NCI-H2196 treated with DMSO at 0.1 percent for 48 hours (cell line): ENCODE measurements around the gene GUSB.
"Not testable (repeated sequence)": the region's sequence is repeated elsewhere in the genome, so short reads cannot be mapped to it uniquely, and the experiment has no call there.

Experiments used
- DNase-seq: peaks from one replicate; lab custom pipeline; 2025; ENCODE audit not compliant: unreplicated experiment; lab: John Stamatoyannopoulos, UW

GUSB gene

DNA sequence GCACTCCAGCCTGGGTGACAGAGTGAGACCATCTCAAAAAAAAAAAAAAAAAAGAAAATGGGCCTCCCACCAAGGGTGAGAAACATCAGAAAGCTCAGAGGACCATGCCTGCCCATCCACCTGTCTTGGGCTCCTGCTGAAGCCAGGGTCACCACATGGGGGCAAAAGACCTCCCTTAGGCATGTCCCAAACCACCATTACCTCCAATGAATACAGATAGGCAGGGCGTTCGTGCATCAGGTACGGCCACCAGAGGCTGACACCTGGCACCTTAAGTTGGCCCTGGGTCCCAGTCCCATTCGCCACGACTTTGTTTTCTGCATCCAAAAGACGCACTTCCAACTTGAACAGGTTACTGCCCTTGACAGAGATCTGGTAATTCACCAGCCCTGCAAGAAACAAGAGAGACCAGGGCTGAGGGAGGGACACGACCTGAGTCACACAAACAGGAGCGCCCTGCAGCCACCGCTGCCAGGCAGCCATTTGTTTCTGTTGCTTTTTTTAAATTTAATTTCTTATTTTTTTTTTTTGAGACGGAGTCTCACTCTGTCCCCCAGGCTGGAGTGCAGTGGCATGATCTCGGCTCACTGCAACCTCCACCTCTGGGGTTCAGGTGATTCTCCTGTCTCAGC, 6.1 kb downstream of the GUSB start:
- DNase-seq: no peak

DNA sequence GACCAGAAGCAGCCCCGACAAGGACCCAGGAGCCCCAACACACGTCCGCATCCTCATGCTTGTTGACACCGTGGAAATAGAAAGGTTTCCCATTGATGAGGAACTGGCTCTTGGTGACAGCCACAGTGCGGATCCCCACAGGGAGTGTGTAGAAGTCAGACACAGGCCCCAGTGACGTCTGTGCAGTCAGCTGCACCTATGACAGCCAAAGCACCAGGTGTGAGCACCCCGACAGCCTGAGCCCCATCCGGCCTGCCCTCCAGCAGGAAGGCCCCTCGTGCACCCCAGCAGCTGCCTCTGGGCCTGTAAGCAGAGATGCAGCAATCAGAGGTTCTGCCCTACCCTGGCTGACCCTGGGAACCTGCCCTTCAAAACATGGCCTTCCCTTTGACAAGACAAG, 7.1 kb downstream of the GUSB start:
- no peak for DNase-seq

DNA sequence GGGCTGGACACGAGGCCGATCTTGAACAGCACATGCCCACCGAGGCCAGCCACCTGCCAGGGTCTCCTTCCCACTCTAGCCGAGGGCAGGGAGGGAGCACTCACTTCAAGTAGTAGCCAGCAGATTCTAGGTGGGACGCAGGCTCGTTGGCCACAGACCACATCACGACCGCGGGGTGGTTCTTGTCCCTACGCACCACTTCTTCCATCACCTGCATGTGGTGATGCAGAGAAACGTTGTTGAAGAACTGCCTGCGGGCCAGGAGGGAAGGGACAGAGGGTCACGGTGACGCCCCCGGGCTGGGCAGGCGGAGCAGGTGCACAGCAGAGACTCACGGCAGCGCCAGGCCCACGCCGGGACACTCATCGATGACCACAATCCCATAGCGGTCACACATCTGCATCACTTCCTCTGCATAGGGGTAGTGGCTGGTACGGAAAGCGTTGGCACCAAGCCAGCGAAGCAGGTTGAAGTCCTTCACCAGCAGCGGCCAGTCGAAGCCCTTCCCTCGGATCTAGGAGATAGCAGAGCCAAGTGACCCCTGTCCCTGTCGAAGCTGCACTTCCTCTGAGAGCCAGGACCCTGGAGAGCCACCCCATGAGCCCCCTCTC, 7.7 kb downstream of the GUSB start:
- DNase-seq: no peak

DNA sequence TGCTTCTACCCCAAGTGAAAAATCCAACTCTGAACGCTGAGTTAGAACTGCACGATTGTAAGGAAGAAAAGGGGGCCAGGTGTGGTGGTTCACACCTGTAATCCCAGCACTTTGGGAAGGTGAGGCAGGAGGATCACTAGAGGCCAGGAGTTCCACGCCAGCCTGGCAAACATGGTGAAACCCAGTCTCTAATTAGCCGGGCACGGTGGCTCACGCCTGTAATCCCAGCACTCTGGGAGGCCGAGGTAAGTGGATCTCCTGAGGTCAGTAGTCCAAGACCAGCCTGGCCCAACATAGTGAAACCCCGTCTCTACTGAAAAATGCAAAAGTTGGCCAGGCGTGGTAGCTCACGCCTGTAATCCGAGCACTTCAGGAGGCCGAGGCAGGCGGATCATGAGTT, 9.0 kb downstream of the GUSB start:
- no peak for DNase-seq

DNA sequence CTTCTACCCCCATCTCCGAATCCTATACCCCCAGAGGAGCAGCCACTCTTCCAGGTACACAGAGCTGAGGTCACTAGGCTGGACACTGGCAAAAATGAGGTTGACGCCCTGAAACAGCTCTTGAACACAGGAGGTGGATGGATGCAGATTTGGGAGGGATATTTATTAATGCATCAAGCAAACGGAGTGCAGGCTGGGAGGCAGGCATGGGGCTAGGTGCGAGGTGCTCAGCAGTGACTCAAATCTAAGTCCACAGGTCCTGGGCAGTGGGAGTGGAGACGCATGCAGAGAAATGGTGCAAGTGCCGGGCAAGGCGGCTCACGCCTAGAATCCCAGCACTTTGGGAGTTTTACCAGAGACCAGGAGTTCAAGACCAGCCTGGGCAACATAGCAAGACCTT, 11.0 kb downstream of the GUSB start:
- DNase-seq: no peak

DNA sequence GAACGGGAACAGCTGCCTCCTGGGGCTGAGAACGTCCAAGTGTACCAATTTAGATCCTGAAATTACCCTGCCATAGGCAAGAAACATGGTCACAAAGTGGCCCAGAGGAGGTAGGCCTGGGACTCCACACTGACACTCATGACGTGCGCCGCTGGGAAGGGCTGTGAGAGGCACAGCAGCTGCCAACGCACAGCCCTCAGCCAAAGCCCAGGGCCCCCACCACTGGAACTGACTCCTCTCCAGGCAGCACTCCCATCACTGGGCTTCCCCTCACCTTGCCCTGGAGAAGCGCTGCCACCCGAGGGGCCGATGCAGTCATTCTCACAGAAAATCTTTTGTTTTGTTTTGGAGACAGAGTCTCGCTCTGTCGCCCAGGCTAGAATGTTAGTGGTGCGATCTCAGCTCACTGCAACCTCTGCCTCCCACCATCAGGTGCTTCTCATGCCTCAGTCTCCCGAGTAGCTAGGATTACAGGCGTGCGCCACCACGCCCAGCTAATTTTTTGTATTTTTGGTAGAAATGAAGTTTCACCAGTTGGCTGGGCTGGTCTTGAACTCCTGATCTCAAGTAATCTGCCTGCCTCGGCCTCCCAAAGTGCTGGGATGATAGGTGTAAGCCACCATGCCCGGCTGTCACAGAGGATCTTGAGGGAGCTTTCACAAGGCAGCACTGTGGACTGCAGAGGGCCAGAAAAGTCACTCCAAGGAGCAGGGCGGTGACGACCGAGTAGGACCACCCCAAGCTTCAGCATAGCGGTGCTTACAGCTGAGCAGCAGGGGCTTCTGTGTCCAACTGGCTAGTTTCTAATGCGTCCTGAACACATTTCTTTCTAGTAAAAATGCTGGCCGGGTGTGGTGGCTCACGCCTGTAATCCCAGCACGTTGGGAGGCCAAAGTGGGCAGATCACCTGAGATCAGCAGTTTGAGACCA, 13.5 kb downstream of the GUSB start:
- no peak for DNase-seq

DNA sequence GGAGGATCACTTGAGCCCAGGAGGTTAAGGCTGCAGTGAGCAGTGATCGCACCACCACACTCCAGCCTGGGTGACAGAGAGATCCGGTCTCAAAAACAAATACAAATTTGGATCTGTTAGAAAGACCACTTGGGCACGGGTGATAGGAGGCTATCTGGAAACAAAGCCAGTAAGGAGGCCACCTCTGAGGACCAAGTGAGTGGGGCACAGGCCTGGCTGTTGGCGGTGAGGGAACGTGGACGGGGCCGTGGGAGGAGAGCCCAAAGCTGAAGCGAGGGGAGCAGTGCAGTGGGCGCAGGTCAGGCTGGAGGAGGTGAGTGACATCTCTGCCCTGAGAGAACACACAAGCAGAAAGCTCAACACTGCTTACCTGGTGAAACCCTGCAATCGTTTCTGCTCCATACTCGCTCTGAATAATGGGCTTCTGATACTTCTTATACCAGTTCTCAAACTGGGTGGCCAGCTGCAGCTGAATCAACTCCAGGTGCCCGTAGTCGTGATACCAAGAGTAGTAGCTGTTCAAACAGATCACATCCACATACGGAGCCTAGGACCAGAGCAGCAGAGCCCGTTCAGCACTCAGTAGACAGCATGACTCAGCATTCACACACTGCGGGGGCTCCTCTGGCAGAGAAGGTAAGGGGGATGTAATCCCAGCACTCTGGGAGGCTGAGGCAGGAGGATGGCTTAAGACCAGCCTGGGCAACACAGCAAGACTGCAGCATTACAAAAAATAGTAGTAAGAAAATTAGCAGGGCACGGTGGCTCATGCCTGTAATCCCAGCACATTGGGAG, 14.5 kb downstream of the GUSB start:
- DNase-seq: no peak

DNA sequence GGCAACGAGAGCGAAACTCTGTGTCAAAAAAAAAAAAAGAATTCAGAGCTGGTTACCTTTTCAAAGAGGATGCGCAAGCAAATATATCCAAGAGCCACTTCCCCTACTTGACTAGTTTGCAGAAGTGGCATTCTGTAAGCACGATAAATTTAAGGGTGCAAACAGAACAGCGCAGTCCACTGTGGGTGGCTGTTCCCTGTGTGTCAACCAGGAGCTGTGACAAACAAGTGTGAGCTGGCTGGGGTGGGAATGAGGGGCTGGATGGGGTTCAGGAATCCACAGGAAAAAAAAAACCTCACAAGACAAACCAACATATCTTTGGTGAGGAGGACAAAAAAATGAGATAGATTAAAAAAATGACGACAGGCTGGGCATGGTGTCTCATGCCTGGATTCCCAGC, 15.9 kb downstream of the GUSB start:
- DNase-seq: no peak

DNA sequence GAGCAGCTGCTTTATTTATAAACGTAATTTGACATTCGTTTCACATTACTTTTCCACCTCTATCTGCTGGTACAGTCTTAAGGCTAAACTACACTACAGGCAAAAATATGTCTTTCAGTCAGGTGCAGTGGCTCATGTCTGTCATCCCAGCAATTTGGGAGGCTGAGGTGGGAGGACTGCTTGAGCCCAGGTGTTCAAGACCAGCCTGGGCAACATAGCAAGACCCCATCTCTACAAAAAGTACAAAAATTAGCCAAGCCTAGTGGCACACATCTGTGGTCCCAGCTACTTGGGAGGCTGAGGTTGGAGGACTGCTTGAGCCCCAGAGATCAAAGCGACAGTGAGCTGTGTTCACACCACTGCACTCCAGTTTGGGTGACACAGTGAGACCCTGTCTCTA, 17.3 kb downstream of the GUSB start:
- not testable (repeated sequence) for DNase-seq

DNA sequence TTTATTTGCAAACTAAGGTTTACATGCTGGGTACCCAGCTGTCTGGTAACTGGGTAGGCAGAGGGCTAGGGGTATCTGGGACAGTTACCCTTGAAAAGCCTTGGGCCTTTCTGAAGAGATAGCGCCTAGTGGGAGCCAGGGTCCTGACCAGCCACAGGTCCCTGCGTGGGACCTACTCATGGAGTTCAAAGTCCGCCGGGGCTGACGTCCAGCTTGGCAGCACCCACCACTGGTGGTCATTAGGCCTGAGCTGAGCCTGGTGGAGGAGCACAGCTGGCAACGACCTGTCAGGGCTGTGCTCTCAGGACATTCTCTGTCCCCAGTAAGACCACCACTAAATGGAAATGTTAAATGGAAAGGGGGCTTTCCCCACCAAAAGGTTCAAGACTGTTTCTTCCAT, 20.0 kb downstream of the GUSB start:
- no peak for DNase-seq

DNA sequence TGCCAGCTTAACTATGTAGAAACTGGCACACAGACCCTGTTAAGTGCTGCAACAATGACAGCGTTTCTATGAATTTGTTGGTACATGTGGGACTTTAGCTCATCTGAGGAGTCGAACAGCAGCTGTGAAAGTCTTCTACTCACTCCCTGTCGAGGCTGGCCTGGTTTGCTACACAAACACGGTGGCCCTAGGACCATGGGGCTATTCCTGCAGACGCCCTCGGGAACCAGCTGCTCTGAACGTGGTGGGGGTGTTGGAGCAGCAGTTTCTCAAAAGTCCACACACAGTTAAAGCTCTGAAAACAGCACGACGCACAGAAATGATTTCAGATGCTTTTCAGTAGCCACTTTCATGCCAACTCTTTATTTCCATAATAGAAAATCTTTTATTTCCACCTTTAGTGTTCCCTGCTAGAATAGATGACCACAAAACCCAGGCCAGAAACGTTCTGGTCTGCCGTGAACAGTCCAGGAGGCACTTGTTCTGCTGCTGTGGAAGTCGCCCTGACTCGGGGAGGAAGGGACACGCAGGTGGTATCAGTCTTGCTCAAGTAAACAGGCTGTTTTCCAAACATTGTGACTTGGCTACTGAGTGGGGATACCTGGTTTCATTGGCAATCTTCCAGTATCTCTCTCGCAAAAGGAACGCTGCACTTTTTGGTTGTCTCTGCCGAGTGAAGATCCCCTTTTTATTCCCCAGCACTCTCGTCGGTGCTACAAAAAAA, 21.5 kb downstream of the GUSB start:
- DNase-seq: no peak

DNA sequence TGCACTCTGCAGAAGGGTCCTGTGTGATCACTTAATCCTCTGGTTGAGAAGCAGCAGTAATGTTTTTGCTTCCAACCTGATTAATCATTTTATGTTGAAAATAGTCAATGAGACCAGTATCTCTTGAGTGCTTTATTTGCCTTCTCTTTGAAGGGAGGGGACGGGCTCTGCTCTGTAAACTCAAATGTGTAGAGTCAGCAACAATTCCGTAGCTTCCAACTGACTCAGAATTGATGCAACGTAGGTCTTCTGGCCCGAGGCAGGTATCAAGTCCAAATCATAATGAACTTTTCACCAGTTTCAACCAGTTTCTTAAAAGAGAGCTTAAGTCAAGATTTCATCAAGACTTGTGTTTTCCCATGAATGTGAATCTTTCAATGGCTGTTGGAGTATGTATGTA, 26.3 kb downstream of the GUSB start:
- no peak for DNase-seq

DNA sequence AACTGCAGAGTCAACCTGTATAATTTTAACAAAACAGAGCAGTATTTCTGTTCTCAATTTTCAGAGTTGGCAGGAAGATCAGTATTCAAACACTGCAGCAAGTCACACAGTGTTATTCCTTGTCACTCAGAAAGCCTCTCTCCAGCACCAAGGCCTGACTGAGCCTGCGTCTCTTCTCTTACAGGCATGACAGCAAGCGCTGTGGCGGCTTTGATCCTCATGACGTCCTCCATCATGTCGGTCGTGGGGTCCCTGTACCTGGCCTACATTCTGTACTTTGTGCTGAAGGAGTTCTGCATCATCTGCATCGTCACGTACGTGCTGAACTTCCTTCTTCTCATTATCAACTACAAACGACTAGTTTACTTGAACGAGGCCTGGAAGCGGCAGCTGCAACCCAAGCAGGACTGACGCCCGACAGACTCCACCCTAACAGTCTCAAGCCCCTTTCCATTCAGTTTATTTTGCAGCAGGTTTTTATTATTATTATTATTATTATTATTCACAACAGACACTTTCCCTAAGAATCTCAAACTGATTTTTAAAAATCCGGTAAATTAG, 28.0 kb downstream of the GUSB start:
- no peak for DNase-seq

DNA sequence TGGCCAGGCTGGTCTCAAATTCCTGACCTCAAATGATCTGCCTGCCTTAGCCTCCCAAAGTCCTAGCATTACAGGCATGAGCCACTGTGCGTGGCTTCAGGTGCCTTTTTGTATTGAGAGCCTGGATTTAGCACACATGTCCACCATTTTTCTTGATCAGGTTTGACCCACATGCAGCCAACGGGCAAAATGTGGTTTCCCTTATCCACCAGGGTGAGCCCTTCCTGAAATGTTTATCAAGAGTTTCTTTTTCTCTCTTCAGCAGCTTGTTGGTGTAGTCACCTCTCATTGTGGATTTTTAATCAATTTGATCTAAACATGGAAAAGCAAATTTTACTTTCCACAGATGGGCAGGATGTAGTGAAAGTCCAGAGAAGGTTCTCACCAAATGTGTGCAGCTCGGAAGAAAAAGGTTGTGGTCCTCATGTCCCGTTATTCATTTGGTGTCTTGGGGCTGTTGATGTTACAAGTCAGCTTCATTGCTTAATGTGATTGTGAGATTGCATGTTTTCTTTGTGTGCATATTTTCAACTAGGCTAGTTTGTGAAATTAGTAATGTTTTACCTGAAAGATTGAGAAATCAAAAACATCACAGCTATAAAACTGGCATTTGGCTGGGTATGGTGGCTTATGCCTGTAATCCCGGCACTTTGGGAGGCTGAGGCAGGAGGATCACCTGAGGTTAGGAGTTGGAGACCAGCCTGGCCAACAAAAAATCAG, 28.9 kb downstream of the GUSB start:
- no peak for DNase-seq

DNA sequence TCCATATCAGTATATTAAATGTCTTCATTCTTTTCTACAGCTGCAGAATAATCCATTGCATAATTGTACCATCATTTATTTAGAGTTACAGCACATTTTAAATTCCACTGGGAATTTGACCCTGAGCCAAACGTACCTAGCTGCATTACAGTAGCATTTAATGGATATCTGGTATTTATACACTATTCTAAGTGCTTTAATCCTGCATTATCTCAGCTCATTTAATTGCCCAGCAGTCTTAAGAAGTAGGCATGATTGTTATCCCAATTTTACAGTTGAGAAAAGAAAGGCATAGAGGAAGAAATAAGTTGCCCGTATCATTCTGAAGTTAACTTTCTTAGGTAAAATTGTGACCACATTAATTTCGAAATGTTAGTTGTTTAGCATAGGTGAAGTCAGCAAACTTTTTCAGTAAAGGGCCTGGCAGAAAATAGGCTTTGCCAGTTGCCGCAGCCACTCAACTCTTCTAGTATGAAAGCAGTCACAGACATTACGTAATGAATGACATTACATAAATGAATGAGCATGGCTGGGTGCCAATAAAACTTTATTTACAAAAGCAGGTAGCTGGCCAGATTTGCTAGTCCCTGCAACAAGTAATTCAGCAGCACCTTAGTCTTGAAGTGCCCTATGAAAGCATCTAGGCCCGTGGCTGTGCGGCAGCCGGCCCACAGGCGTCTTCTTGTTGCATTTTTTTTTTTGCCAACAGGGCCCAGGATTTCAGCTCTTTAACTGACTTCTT, 30.0 kb downstream of the GUSB start:
- no peak for DNase-seq

DNA sequence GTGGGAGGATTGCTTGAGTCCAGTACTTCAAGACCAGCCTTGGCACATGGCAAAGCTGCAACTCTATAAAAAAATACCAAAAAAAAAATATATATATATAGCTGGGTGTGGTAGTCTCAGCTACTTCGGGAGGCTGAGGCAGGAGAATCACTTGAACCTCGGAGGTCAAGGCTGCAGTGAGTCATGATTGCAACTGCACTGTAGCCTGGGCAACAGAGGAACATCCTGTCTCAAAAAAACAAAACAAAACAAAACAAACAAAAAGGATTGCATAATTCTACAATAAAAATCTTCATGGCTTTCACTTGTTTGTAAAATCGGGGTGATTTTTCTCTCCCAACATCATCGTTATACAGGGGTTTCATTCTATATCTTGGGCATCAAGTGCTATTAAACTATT, 35.1 kb downstream of the GUSB start:
- no peak for DNase-seq

DNA sequence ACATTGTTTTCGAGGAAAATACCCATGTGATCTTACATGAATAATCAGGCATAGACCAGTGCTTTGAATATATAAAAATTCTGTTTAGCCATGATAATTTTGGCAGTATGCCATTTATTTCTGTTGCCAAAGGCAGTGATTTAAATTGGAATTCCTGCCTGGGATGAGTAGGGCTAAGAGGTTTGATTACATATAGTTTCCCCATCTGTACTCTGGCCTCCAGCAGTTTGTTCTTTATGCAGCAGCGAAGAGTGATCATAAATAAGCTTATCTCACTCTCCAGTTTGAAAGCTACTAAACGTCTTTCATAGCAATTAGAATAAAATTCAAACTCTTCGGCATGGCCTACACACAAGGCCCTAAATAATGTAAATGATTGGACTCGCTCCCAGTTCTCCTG, 36.2 kb downstream of the GUSB start:
- DNase-seq: not testable (repeated sequence)

DNA sequence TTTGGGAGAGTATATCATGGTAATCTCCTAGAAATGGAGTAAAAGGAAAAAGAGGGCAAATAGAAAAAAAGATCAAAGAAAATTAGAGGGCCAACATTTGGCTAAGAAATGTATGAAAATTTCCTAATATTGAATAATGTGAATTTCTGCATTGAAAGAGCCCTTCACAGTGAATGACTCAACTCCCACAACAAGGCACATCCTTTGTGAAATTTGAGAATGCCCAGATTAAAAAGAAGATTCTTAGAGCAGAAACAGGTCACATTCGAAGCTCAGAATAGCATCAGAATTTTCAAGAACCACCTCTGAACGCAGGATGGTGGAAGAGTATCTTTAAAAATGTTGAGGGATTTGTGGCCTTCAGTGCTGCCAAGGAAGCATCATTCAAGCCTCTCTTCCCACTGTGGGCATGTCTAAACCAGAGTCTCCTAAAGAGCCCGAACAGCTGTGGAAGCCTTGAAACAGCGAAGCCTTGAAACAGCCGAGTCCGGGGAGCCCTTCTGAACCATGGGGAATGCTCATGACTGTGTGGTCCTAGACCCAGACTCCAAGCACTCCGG, 43.6 kb downstream of the GUSB start:
- no peak for DNase-seq

DNA sequence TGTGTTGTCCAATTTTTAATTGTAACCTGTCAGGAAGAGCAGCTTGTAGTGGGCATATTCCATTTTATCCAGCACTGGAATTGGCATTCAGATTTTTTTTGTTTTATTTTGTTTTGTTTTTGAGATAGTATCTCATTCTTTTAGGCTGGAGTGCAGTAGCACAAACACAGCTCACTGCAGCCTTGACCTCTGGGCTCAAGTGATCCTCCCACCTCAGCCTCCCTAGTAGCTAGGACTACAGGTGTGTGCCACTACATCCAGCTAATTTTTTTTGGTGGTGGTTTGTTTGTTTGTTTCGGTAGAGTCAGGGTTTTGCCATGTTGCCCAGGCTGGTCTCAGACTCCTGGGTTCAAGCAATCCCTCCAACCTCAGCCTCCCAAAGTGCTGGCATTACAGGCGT, 44.7 kb downstream of the GUSB start:
- DNase-seq: no peak
